Measurements from ENCODE around the gene ISCA1.

DNA sequence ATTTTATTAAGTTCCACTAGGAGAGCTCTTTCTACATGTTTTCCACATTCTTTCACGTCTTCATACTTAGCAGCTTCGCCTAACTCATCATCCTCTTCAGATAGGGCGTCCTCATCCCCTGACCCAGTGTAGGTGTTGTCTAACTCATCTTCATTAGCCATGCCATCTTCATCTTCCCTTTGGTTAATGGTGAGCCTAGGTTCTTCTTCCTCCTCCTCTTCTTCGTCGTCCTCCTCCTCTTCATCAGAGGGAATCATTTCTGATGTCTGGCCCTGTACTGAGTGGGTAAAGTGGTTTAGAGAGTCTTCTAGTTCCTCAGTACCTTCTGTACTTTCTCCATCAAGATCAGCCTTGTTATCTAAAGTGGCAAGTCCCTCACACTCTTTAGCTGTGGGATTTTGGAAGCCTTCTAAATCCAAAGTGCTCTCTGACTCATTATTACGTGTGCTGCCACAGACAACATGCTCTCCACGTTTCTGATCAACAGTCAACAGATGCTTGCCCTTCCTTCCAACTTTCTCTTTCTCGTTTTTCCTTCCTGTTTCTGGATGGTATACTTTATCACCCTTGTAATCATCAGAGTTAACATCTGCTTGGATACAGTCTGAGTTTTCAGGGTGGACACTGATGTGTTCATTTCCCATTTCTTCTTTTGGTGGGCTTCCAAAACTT, 40.8 kb upstream of the ISCA1 start:
- TF ChIP-seq TP53 (CRISPR knock-in tag; IDR thresholded peaks at IDR 0.05) (no peak), RAD21 (conservative IDR thresholded peaks at IDR 0.05 in 1 of 2, IDR thresholded peaks at IDR 0.05 in 1 of 2) (no peak), POLR2A (IDR thresholded peaks at IDR 0.05; ENCODE audit: low read length) (no peak), POLR2AphosphoS2 (conservative IDR thresholded peaks at IDR 0.05; ENCODE audit: low read length) (no peak), SMC3 (IDR thresholded peaks at IDR 0.05) (no peak), ESRRA (IDR thresholded peaks at IDR 0.05; ENCODE audit: borderline replicate concordance, low read length) (no peak), FOSL2 (IDR thresholded peaks at IDR 0.05) (no peak), FOSL2 (CRISPR knock-in tag; IDR thresholded peaks at IDR 0.05) (no peak), CBX8 (IDR thresholded peaks at IDR 0.05) (no peak)
- TF ChIP-seq, protein P1, sequence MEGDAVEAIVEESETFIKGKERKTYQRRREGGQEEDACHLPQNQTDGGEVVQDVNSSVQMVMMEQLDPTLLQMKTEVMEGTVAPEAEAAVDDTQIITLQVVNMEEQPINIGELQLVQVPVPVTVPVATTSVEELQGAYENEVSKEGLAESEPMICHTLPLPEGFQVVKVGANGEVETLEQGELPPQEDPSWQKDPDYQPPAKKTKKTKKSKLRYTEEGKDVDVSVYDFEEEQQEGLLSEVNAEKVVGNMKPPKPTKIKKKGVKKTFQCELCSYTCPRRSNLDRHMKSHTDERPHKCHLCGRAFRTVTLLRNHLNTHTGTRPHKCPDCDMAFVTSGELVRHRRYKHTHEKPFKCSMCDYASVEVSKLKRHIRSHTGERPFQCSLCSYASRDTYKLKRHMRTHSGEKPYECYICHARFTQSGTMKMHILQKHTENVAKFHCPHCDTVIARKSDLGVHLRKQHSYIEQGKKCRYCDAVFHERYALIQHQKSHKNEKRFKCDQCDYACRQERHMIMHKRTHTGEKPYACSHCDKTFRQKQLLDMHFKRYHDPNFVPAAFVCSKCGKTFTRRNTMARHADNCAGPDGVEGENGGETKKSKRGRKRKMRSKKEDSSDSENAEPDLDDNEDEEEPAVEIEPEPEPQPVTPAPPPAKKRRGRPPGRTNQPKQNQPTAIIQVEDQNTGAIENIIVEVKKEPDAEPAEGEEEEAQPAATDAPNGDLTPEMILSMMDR (IDR thresholded peaks at IDR 0.05): no peak
- TF ChIP-seq, protein P2, sequence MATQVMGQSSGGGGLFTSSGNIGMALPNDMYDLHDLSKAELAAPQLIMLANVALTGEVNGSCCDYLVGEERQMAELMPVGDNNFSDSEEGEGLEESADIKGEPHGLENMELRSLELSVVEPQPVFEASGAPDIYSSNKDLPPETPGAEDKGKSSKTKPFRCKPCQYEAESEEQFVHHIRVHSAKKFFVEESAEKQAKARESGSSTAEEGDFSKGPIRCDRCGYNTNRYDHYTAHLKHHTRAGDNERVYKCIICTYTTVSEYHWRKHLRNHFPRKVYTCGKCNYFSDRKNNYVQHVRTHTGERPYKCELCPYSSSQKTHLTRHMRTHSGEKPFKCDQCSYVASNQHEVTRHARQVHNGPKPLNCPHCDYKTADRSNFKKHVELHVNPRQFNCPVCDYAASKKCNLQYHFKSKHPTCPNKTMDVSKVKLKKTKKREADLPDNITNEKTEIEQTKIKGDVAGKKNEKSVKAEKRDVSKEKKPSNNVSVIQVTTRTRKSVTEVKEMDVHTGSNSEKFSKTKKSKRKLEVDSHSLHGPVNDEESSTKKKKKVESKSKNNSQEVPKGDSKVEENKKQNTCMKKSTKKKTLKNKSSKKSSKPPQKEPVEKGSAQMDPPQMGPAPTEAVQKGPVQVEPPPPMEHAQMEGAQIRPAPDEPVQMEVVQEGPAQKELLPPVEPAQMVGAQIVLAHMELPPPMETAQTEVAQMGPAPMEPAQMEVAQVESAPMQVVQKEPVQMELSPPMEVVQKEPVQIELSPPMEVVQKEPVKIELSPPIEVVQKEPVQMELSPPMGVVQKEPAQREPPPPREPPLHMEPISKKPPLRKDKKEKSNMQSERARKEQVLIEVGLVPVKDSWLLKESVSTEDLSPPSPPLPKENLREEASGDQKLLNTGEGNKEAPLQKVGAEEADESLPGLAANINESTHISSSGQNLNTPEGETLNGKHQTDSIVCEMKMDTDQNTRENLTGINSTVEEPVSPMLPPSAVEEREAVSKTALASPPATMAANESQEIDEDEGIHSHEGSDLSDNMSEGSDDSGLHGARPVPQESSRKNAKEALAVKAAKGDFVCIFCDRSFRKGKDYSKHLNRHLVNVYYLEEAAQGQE (IDR thresholded peaks at IDR 0.05): no peak
- TF ChIP-seq, protein P3, sequence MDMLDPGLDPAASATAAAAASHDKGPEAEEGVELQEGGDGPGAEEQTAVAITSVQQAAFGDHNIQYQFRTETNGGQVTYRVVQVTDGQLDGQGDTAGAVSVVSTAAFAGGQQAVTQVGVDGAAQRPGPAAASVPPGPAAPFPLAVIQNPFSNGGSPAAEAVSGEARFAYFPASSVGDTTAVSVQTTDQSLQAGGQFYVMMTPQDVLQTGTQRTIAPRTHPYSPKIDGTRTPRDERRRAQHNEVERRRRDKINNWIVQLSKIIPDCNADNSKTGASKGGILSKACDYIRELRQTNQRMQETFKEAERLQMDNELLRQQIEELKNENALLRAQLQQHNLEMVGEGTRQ (IDR thresholded peaks at IDR 0.05): no peak
- TF ChIP-seq, protein P4, sequence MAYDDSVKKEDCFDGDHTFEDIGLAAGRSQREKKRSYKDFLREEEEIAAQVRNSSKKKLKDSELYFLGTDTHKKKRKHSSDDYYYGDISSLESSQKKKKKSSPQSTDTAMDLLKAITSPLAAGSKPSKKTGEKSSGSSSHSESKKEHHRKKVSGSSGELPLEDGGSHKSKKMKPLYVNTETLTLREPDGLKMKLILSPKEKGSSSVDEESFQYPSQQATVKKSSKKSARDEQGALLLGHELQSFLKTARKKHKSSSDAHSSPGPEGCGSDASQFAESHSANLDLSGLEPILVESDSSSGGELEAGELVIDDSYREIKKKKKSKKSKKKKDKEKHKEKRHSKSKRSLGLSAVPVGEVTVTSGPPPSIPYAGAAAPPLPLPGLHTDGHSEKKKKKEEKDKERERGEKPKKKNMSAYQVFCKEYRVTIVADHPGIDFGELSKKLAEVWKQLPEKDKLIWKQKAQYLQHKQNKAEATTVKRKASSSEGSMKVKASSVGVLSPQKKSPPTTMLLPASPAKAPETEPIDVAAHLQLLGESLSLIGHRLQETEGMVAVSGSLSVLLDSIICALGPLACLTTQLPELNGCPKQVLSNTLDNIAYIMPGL (CRISPR knock-in tag; IDR thresholded peaks at IDR 0.05; ENCODE audit: borderline replicate concordance): no peak
- TF ChIP-seq, protein P5, sequence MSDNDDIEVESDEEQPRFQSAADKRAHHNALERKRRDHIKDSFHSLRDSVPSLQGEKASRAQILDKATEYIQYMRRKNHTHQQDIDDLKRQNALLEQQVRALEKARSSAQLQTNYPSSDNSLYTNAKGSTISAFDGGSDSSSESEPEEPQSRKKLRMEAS (IDR thresholded peaks at IDR 0.05): no peak
